ENCODE measurements around the gene REM2. TPM values are rescaled to one million over a fixed set of nuclear protein-coding genes. Genes with fewer than 3 reads are reported as not detected.

The REM2 gene
- total RNA-seq, 2 experiments from 2014 or later: 0.20 to 0.27 TPM

DNA sequence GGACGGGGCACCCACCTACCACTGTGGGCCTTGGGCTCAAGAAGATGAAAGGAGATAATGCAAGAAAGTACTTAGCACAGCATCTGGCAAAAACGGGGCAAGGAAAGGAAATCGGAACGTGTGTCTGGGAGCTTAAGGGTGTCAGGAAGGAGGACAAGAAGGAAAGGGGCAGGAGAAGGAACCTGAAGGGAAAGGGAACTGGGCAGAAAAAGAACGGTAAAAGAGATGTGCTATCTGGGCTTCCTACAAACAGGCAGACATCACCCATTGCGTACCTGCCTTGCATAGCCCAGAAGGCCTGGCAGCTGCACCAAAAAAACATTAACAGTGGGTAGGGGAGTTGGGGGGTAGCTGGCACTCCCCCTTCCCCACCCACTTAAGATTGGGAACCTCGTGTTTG, 958 bp upstream of the REM2 start:
- Mint-ChIP-seq H3K27me3 (peaks cover 1% of the 10 kb centered on the region), H3K4me3 (no peak overlapping the region), H3K36me3 (ENCODE audit: low read depth) (no peaks in the 10 kb centered on the region), H3K9me3 (no peaks in the 10 kb centered on the region), H3K27ac (no peak overlapping the region), H3K4me1 (ENCODE audit: low read depth) (peaks cover 18% of the 10 kb centered on the region)
- POLR2A ChIA-PET: interaction anchor here (0.9 to 1.4 kb wide), 5 partner anchors 9 to 50 kb away, joined by 3 to 7 read pairs (median 3); partner anchors contain the start of gene RBM23
- TF ChIP-seq, protein P1, sequence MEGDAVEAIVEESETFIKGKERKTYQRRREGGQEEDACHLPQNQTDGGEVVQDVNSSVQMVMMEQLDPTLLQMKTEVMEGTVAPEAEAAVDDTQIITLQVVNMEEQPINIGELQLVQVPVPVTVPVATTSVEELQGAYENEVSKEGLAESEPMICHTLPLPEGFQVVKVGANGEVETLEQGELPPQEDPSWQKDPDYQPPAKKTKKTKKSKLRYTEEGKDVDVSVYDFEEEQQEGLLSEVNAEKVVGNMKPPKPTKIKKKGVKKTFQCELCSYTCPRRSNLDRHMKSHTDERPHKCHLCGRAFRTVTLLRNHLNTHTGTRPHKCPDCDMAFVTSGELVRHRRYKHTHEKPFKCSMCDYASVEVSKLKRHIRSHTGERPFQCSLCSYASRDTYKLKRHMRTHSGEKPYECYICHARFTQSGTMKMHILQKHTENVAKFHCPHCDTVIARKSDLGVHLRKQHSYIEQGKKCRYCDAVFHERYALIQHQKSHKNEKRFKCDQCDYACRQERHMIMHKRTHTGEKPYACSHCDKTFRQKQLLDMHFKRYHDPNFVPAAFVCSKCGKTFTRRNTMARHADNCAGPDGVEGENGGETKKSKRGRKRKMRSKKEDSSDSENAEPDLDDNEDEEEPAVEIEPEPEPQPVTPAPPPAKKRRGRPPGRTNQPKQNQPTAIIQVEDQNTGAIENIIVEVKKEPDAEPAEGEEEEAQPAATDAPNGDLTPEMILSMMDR (IDR thresholded peaks at IDR 0.05): no peak
- CTCF ChIA-PET: interaction anchor here (1.1 to 14.8 kb wide), 9 partner anchors 10 to 312 kb away, joined by 3 to 187 read pairs (median 5); partner anchors contain the start of genes LRP10 and PRMT5
- intact Hi-C loops (cut with micrococcal nuclease): no loop called here
- DNase-seq (no peak), ATAC-seq (no peak)

DNA sequence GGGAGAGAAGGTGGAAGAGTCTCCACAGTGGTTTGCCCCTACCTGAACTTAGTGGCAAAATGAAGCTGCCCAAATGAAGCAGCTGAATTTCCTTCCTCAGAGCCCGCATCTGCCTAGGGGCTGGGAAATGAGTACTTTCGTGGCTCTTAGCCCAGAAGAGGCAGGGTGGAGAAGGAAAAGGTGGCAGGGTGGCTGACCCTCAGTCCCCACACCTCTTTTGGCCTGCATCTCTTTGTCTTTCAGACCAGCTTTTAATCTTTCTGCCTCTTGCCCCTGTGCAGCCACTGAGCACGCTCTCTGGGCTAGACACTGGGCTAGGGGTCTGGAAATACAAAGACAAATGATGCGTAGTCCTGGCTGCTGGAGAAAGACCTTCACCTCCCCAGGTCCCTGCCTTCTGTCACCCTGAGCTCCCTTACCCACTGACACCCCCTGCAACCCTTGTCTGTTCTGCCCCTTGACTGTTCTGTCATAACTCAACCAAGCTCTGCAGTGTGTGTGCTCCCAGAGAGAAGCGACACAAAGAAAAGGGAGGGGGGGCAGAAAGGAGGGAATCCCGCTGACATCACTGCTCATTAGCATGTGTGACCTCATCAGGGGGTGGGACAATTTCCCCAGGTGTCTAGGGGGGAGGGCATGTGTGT, 371 bp upstream of the REM2 start:
- ChIA-PET POLR2A (interaction anchor here (0.9 to 2.2 kb wide), 6 partner anchors 8 to 50 kb away, joined by 3 to 15 read pairs (median 3); partner anchors contain the start of genes LRP10 and RBM23), CTCF (interaction anchor here (0.7 to 14.8 kb wide), 14 partner anchors 10 to 750 kb away, joined by 3 to 187 read pairs (median 4); partner anchors contain the start of genes LRP10 and PRMT5)

DNA sequence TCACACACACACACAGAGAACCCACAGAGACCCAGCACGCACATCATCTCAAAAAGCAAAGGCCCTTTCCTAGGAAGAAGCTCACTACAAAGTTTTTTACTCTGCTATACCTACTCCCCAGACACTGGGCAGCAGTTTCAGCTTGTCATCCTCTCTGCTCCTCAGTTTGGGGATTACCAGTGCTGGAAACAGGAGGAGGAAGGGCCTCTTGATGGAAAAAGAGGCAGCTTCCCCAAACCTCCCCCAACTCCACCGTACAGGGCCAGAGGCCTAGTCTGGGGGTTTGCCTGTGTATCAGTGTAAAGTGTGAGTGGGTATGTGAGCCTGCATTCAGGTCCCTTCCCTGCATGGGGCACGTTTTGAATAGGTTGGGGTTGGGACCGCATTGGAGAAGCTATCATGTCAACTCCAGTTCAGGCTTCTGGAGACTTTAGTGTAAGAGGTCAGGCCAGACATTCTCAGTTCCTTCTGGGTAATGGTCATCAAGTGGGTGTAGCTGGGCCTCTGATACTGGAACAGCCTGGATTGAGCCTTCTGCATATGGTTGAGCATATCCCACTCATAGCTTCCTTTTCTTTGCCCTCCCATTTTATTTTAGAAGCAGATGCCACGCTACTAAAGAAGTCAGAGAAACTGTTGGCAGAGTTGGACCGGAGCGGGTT, 1.2 kb downstream of the REM2 start:
- ATAC-seq (no peak), DNase-seq (no peak)
- H3K4me3 Mint-ChIP-seq: no peak overlapping the region
- H3K36me3 Mint-ChIP-seq (ENCODE audit: low read depth): peaks cover 1% of the 10 kb centered on the region
- no peak overlapping the region for H3K27ac Mint-ChIP-seq
- TF ChIP-seq, protein P1 (IDR thresholded peaks at IDR 0.05): no peak
- CTCF ChIA-PET: interaction anchor here (0.9 to 14.8 kb wide), 12 partner anchors 12 to 1059 kb away, joined by 3 to 187 read pairs (median 4); partner anchors contain the start of gene LRP10
- POLR2A ChIA-PET: interaction anchor here (1.4 to 2.2 kb wide), 2 partner anchors 12 to 30 kb away, joined by 3 to 15 read pairs; partner anchors contain the start of gene LRP10
- intact Hi-C loops (cut with micrococcal nuclease): no loop called here
- H3K27me3 Mint-ChIP-seq: peaks cover 1% of the 10 kb centered on the region
- H3K4me1 Mint-ChIP-seq (ENCODE audit: low read depth): peaks cover 34% of the 10 kb centered on the region
- H3K9me3 Mint-ChIP-seq: no peaks in the 10 kb centered on the region

More for the DNA sequence above, 371 bp upstream of the REM2 start:
- ATAC-seq: peak; percentile 13
- no peaks in the 10 kb centered on the region for H3K9me3 Mint-ChIP-seq
- H3K4me1 Mint-ChIP-seq (ENCODE audit: low read depth): peaks cover 24% of the 10 kb centered on the region
- TF ChIP-seq, protein P1 (IDR thresholded peaks at IDR 0.05): no peak
- peaks cover 1% of the 10 kb centered on the region for H3K36me3 Mint-ChIP-seq (ENCODE audit: low read depth)
- DNase-seq: peak; percentile 51
- intact Hi-C loops (cut with micrococcal nuclease): no loop called here
- no peak overlapping the region for H3K4me3 Mint-ChIP-seq
- peaks cover 1% of the 10 kb centered on the region for H3K27me3 Mint-ChIP-seq
- no peak overlapping the region for H3K27ac Mint-ChIP-seq

DNA sequence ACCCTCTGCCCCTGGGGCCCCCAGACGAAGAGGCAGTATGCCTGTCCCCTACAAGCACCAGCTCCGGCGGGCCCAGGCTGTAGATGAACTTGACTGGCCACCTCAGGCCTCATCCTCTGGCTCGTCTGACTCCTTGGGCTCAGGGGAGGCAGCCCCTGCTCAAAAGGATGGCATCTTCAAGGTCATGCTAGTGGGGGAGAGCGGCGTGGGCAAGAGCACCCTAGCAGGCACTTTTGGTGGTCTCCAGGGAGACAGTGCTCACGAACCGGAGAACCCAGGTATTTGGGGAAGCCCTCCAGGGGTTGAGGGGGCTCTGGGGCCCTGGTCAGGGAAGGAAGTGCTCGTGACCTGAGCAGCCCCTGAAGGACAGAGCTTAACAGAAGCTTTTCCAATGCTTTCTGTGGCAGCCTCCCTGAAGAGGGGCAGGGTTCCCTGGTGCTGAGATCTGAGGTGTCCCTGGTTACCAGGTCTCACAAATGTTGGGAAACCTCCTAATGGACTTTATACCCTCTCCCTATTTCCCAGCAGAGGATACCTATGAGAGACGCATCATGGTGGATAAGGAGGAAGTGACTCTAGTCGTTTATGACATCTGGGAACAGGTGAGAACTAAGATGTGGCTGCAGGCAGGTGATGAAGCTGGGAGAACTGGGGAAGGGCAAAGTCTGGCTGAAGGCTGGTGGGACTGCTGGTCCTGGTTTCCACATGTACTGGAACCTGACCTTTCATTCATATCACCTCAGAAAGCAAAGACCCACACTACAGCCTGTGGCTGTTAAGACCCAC, 1.9 kb downstream of the REM2 start:
- ChIA-PET POLR2A (interaction anchor here (1.4 to 2.2 kb wide), 4 partner anchors 9 to 29 kb away, joined by 3 to 15 read pairs (median 4); partner anchors contain the start of gene LRP10), CTCF (interaction anchor here (0.6 to 14.8 kb wide), 12 partner anchors 11 to 1060 kb away, joined by 3 to 187 read pairs (median 4); partner anchors contain the start of gene LRP10)
- peaks cover 1% of the 10 kb centered on the region for H3K36me3 Mint-ChIP-seq (ENCODE audit: low read depth)
- intact Hi-C loops (cut with micrococcal nuclease): no loop called here
- H3K4me3 Mint-ChIP-seq: no peak overlapping the region
- no peak for ATAC-seq
- peaks cover 34% of the 10 kb centered on the region for H3K4me1 Mint-ChIP-seq (ENCODE audit: low read depth)
- H3K27me3 Mint-ChIP-seq: peaks cover 1% of the 10 kb centered on the region
- no peak overlapping the region for H3K27ac Mint-ChIP-seq
- no peak for DNase-seq
- H3K9me3 Mint-ChIP-seq: no peaks in the 10 kb centered on the region
- TF ChIP-seq, protein P1 (IDR thresholded peaks at IDR 0.05): no peak

All from activated CD8-positive, alpha-beta T cell treated with anti-CD3 and anti-CD28 coated beads for 36 hours (primary cell).